SK-N-SH (cell line): ENCODE measurements around the gene FGF19.

ENCODE experiments used
- CHD2 ChIP-seq: fragments of 150-350 bp; IDR thresholded peaks from 2 replicates; pipeline ENCODE4 v1.6.1; 2018; ENCODE audit warnings: low read length; ENCODE audit not compliant: partially characterized antibody
- CTCF ChIP-seq: fragments of 200-600 bp; sonication (generic); IDR thresholded peaks from 2 replicates; pipeline ENCODE4 v1.6.1; 2017; ENCODE audit warnings: antibody characterized with exemption, mild to moderate bottlenecking, moderate library complexity
- JUND ChIP-seq: IDR thresholded peaks from 2 replicates; pipeline ENCODE4 v1.4.0; 2012
- MAX ChIP-seq: IDR thresholded peaks from 2 replicates; pipeline ENCODE4 v1.4.0; 2012; ENCODE audit warnings: low read depth
- NFIC ChIP-seq: IDR thresholded peaks from 2 replicates; pipeline ENCODE4 v1.4.0; 2012; ENCODE audit warnings: borderline replicate concordance
- NRF1 ChIP-seq: IDR thresholded peaks from 2 replicates; pipeline ENCODE4 v1.6.1; 2012; ENCODE audit warnings: low read depth, mild to moderate bottlenecking, low read length
- RAD21 ChIP-seq: IDR thresholded peaks from 2 replicates; pipeline ENCODE4 v1.6.1; 2012; ENCODE audit warnings: mild to moderate bottlenecking, low read length
- TCF12 ChIP-seq: IDR thresholded peaks from 2 replicates; pipeline ENCODE4 v1.4.0; 2012

GRCh38 chr11:69746752-69747742, 43.2 kb upstream of the FGF19 start:
- TF ChIP-seq CTCF, result no peak
- TF ChIP-seq CHD2, result no peak
- TF ChIP-seq JUND, result no peak
- TF ChIP-seq RAD21, result no peak
- TF ChIP-seq NFIC, result no peak
- no peak for TF ChIP-seq NRF1
- TF ChIP-seq MAX, result no peak
- TF ChIP-seq TCF12, result no peak
